Sciatic nerve (tissue), 2 donors: Measurements from ENCODE around the gene SACM1L. TPM values are rescaled to one million over a fixed set of nuclear protein-coding genes. Genes with fewer than 3 reads are reported as not detected.
A peak's percentile ranks its signal among the peaks of the same experiment; 100 is the strongest.
"Not testable (repeated sequence)": the region's sequence is repeated elsewhere in the genome, so short reads cannot be mapped to it uniquely, and the experiment has no call there.

ENCODE experiments used
- ATAC-seq: fragments of 200-7000 bp; cut with Tn5 transposase; one replicate; pipeline ENCODE4 v1.9.1; 2020; ENCODE audit warnings: mild to moderate bottlenecking, moderate library complexity
- DNase-seq: peaks from one replicate; pipeline ENCODE4 v3.0.0-alpha.2; 2020; ENCODE audit warnings: low spot score
- intact Hi-C: fragments of 100-400 bp; cut with DNase I; formaldehyde crosslinking; loops from one replicate; pipeline ENCODE4 v1.14.2; 2022
- total RNA-seq: library from RNA; stranded (reverse); fragmentation: NEBNext Ultra II Directional; extraction: Animal tissue kit (Norgen Biotek cat#: 25700); gene quantifications from one replicate; pipeline ENCODE4 v1.2.1, GENCODE V29; 2021
- donor health status: DM: no; HTN: no; CAD: no.
- donor health status: DM: no; HTN: no; CAD: no.

SACM1L gene
- total RNA-seq, 1 donor from 2014 or later, result 66.0 TPM

- DNase-seq, result no peak
- intact Hi-C loops, result no loop called here
- ATAC-seq, result no peak
Measured at GRCh38 chr3:45724911-45725310, 35.7 kb downstream of the SACM1L start.

- ATAC-seq, result no peak
- intact Hi-C loops, result no loop called here
- DNase-seq, result no peak
Measured at GRCh38 chr3:45729614-45730013, 40.4 kb downstream of the SACM1L start.

DNA sequence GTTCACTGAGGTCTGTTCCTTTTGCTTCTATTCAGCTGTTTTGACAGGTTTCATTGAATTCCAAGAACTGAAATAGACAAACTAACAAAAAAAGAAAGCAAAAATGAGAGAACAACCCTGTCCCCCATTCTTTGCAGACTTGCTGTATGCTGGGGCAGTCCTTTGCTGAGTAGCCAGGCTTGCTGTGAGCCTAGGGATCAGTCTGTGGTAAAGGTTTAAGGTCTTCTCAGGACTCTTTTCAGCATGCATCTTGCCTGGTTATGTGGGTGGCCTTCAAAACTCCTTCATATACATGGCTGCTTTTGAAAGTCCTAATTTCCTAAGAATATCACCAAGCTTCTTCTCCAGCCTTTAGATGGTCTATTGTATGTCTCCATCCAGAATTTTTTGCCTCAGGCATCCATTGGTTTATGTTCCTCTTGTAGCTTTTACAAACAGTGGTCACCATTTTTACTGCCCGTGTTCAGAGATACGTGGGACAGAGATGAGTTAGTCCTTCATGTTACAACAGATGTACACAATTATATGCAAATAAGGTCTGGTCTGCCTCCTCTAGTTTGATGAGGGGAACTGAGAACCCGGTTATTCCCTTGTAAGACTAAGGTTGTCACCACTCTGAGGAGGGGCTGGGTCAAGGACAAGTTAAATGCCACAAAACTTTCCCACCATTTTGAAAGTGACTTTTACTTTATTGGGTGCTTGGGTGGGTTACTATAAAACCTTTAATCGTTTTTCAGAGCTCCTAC lies 41.4 kb downstream of the SACM1L start:
- DNase-seq, result no peak
- intact Hi-C loops, result no loop called here
- ATAC-seq, result no peak

- ATAC-seq (no peak), DNase-seq (no peak)
- intact Hi-C loops, result no loop called here
Measured at GRCh38 chr3:45736707-45737106, 47.5 kb downstream of the SACM1L start.

DNA sequence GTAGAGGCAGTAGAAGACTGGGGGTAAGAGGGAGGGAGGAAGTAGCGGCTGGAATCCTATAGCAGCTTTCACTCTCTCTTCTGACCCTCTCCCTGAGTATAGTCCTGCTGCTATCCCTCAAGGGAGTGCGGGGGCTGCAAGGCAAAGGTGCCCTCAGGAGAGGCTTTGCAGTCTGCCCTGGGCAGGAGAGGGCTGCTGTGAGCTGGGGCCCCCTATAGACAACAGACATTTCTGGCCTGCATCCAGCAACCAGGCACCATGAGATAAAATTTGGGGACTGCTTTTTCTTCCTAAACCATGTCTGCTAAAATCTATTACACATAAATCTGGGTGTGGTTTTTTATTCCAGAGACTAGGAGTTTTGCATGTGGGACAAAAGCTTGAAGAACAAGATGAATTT lies 48.0 kb downstream of the SACM1L start:
- intact Hi-C loops, result no loop called here
- ATAC-seq (no peak), DNase-seq (no peak)

- intact Hi-C loops, result no loop called here
- no peak for DNase-seq
- no peak for ATAC-seq
Measured at GRCh38 chr3:45739991-45740390, 50.8 kb downstream of the SACM1L start.

DNA sequence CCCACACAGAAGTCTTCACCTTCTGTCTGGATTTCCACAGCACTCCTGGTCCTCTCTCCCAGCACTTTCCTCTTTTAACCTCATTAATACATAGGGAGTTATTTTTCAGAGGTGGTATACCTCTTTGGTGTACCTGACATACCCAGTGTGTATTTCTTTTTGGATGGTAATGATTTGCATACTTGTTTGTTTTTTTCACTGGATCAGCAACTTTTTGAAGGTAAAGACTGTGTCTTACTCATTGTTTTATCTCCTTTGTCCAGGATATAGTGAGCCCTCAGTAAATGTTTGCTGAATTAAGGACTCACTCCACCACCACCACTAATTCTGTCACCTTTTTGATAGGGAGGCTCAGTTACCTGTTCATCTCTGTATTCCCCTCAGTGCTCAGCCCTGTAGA lies 52.1 kb downstream of the SACM1L start:
- DNase-seq (no peak), ATAC-seq (no peak)
- intact Hi-C loops, result no loop called here

- intact Hi-C loops, result no loop called here
- no peak for ATAC-seq
- DNase-seq, result no peak
Measured at GRCh38 chr3:45741742-45742460, 52.7 kb downstream of the SACM1L start.

- ATAC-seq, result no peak
- intact Hi-C loops, result no loop called here
- no peak for DNase-seq
Measured at GRCh38 chr3:45742461-45743089, 53.4 kb downstream of the SACM1L start.

DNA sequence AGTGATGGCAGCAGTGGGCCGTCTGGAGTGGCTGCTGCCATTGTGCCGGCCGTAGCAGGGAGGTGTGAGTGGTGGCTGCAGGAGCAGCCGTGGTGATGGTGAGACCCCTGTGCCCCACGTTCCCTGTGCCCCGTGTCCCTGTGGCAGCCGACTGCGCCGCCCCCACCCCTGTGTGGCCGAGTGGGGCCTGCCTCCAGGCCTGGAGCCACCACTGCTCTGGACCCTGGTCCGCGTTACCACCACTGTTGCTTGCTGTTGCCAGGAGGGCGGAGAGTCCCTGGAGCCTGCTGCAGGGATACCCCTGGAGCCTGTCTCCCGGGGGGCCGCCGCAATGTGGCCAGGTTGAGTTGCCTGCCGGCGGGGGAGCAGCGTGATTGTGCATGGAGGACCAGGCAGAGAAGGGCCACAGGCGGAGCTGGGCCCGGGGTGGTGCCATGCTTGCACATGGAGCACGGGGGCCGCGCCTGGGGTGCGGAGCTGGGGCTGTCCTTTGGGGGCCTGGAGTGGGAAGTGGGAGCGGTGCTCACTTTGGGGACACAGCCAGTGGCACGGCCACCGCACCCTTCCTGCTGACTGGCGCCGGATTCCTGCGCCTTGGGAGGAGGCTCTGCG lies 57.1 kb downstream of the SACM1L start:
- peak; percentile 17 for ATAC-seq
- intact Hi-C loops, result no loop called here

GRCh38 chr3:45746777-45747622 lies 57.8 kb downstream of the SACM1L start:
- DNase-seq (no peak), ATAC-seq (peak; percentile 34)
- intact Hi-C loops, result no loop called here

More for the DNA sequence above, 57.1 kb downstream of the SACM1L start:
- DNase-seq, result no peak

- DNase-seq (no peak), ATAC-seq (no peak)
- intact Hi-C loops, result no loop called here
Measured at GRCh38 chr3:45748068-45748467, 58.9 kb downstream of the SACM1L start.

- intact Hi-C loops, ATAC-seq, DNase-seq: not testable (repeated sequence)
Measured at GRCh38 chr3:45749036-45749600, 59.9 kb downstream of the SACM1L start.

DNA sequence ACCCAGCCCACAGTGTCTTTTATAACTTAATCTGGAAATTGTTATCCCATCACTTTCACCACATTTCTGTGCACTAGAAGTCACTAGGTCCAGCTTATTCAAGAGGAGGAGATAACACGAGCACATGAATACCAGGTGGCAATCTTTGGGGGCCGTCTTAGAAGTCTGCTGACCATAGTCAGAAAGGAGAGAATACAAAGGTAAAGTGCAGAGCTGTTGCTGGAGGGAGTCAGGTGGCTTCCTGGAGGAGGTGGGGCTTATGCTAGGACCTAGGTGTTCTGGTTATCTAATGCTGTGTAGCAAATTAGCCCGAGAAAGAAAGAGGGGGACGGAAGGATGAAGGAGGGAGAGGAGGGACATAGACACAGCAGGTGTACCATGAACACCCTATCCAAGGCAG lies 60.7 kb downstream of the SACM1L start:
- intact Hi-C loops, result no loop called here
- no peak for ATAC-seq

DNA sequence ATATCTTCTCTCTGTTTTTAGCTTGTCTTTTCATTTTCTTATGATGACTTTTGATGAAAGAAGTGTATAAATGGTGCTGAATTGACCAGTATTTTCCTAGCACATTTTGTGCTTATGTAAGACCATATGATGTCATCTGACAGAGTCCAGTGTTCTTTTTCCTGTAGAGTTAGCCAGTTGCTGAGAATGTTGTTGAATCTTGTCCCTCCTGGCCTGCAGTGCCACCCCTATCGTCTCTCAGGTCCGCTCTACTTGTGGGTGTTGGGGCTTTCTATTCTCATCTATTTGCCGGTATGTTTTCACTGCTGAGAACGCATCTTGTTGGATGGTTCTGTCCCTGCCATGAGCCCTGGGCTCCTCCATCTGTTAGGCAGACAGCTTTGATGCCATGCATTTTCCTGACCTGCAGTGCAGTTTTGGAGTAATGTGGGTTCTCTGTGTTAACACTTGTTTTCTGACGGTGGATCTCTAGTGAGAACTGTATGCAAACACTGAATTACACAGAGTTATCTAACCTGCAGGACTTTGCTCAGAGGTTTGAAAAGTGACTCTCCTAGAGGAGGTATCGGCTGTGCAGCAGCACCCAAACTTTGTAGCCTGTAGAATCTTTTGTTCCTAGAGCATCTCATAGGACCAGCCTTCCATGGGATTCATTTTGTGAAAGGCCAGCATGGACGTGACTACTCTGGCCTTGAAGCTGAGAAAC lies 62.5 kb downstream of the SACM1L start:
- intact Hi-C loops, result no loop called here
- no peak for DNase-seq
- no peak for ATAC-seq

More for the DNA sequence above, 60.7 kb downstream of the SACM1L start:
- no peak for DNase-seq

GRCh38 chr3:45753095-45753494 lies 63.9 kb downstream of the SACM1L start:
- no peak for DNase-seq
- ATAC-seq, result no peak
- intact Hi-C loops, result no loop called here

DNA sequence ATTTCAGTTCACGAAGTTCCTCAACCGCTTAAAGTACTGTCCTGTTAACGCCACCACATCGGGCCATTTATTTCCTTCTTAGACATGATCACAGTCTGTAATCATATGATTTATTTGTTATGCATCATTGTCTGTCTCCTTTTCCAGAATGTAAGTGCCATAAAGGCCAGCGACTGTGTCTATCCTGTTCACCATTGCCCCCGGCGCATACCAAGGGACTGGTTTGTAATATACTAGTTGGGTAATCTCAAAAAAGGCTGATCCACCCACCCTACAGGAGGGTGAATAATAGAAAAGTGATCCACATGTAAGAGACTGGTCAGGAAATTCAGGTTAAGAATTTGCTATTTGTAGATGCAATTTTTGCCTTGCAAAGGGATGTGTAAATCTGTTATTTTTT lies 65.3 kb downstream of the SACM1L start:
- intact Hi-C loops, result no loop called here
- ATAC-seq, result no peak

GRCh38 chr3:45756055-45756454 lies 66.9 kb downstream of the SACM1L start:
- DNase-seq (no peak), ATAC-seq (no peak)
- intact Hi-C loops, result no loop called here

More for the DNA sequence above, 65.3 kb downstream of the SACM1L start:
- DNase-seq, result no peak
